ENCODE measurements around the gene GLRX3.
"Not testable (repeated sequence)": the region's sequence is repeated elsewhere in the genome, so short reads cannot be mapped to it uniquely, and the experiment has no call there.

Gene GLRX3

GRCh38 chr10:130190055-130190736, 54.0 kb downstream of the GLRX3 start:
- no peak for FAIRE-seq

GRCh38 chr10:130190737-130191115, 54.5 kb downstream of the GLRX3 start:
- FAIRE-seq, result no peak

GRCh38 chr10:130191380-130191779, 55.2 kb downstream of the GLRX3 start:
- FAIRE-seq, result no peak

- FAIRE-seq, result no peak
Observed at GRCh38 chr10:130192276-130192848, 56.2 kb downstream of the GLRX3 start.

- no peak for FAIRE-seq
Observed at GRCh38 chr10:130193033-130193432, 56.8 kb downstream of the GLRX3 start.

GRCh38 chr10:130193493-130194193, 57.5 kb downstream of the GLRX3 start:
- FAIRE-seq, result no peak

- FAIRE-seq, result no peak
Observed at GRCh38 chr10:130194194-130194990, 58.2 kb downstream of the GLRX3 start.

- no peak for FAIRE-seq
Observed at GRCh38 chr10:130194991-130195645, 58.9 kb downstream of the GLRX3 start.

- no peak for FAIRE-seq
Observed at GRCh38 chr10:130195746-130196294, 59.6 kb downstream of the GLRX3 start.

- FAIRE-seq, result no peak
Observed at GRCh38 chr10:130196511-130197487, 60.6 kb downstream of the GLRX3 start.

GRCh38 chr10:130198651-130199050, 62.5 kb downstream of the GLRX3 start:
- FAIRE-seq, result no peak

GRCh38 chr10:130200179-130201042, 64.2 kb downstream of the GLRX3 start:
- FAIRE-seq, result no peak

- FAIRE-seq, result no peak
Observed at GRCh38 chr10:130201043-130201380, 64.8 kb downstream of the GLRX3 start.

- not testable (repeated sequence) for FAIRE-seq
Observed at GRCh38 chr10:130202150-130202549, 66.0 kb downstream of the GLRX3 start.

- no peak for FAIRE-seq
Observed at GRCh38 chr10:130202984-130203621, 66.9 kb downstream of the GLRX3 start.

GRCh38 chr10:130203626-130204025, 67.4 kb downstream of the GLRX3 start:
- no peak for FAIRE-seq

- no peak for FAIRE-seq
Observed at GRCh38 chr10:130206216-130206737, 70.1 kb downstream of the GLRX3 start.

- no peak for FAIRE-seq
Observed at GRCh38 chr10:130207205-130207604, 71.0 kb downstream of the GLRX3 start.

- FAIRE-seq, result no peak
Observed at GRCh38 chr10:130208807-130209206, 72.6 kb downstream of the GLRX3 start.

GRCh38 chr10:130212746-130213145, 76.6 kb downstream of the GLRX3 start:
- FAIRE-seq, result no peak
